BJ (cell line): Measurements from ENCODE around the gene FRMD3. TPM values are rescaled to one million over a fixed set of nuclear protein-coding genes. Genes with fewer than 3 reads are reported as not detected.

ENCODE experiments used
- CTCF ChIA-PET: fragments of 350-600 bp; formaldehyde crosslinking; extraction: SDS; loops from one replicate; lab custom pipeline; 2021; ENCODE audit warnings: antibody characterized with exemption, inconsistent platforms; lab: Yijun Ruan, JAX
- POLR2A ChIA-PET: fragments of 300-600 bp; sonication (Branson Sonifier 250); formaldehyde crosslinking; extraction: SDS; loops from one replicate; lab custom pipeline; 2021; ENCODE audit warnings: antibody characterized with exemption; lab: Charles Lee
- DNase-seq: peaks from one replicate; pipeline ENCODE4 v3.0.0-alpha.2; 2011; ENCODE audit warnings: low read depth
- H3K27me3 ChIP-seq: 2 replicates; pipeline ENCODE4 v1.6.0; 2011; ENCODE audit warnings: low read length; ENCODE audit not compliant: control insufficient read depth, insufficient read depth
- H3K36me3 ChIP-seq: 2 replicates; pipeline ENCODE4 v1.5.1; 2011; ENCODE audit warnings: low read length; ENCODE audit not compliant: control insufficient read depth, insufficient read depth
- H3K4me3 ChIP-seq: 2 replicates; pipeline ENCODE4 v1.5.1; 2011; ENCODE audit warnings: low read depth, mild to moderate bottlenecking, control low read depth, low read length
- polyA plus RNA-seq: library from polyadenylated mRNA; depleted of rRNA; stranded (reverse); fragments of >200 nt; gene quantifications from 2 replicates; pipeline ENCODE4 v1.2.3, GENCODE V29; 2011
- TF ChIP-seq, protein P1 (sequence below): IDR thresholded peaks from 2 replicates; pipeline ENCODE4 v1.5.1; 2011; ENCODE audit warnings: low read depth, mild to moderate bottlenecking, control low read depth, inconsistent platforms, low read length, moderate library complexity; ENCODE audit not compliant: insufficient read depth

Gene FRMD3
- polyA plus RNA-seq, 1 experiment: 0.10 TPM

DNA sequence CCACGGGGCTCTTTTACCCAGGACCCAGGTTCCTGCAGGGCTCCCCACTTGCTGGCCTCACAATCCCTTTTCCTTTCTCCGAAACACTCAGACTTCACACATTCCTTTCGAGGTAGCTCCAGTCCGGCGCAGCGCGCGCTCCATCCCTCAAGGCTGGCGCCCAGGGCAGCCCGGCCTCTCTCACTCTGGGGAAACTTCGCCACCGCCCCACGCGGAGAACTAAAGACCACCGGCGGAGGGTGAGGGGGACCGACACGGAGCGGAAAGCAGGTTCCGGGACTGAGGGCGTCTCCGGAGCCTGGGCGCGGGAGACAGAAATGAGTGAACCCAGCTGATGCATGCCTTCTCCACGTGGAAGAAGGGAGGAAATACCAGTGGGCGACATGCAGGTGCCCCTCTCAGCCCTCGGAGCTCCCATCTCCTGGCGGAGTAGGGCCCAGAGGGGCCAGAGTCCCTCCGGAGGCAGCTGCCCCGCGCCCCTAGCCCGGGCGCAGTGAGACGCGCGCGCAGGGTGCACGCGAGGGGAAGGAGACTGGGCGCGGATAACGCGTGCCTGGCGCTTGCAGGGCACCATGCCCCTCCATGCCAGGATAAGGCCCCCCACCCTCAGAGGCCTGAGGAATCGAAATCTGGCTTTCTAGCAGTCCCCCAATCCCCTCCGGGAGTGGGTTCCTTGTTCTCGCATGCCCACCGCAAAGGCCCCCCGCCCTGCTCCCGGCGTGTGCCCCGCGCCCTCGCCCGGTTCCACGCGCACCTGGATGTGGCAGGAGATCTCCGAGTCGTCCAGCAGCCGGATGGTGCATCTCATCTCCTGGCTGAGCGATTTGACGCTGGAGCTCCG, 650 bp downstream of the FRMD3 start:
- H3K36me3 ChIP-seq: no peaks in the 10 kb centered on the region
- ChIA-PET POLR2A (no interaction called here), CTCF (interaction anchor here (1.2 to 1.6 kb wide), 6 partner anchors 11 to 207 kb away, joined by 3 to 6 read pairs (median 4); no protein-coding TSS in a partner anchor)
- DNase-seq: no peak
- TF ChIP-seq, protein P1, sequence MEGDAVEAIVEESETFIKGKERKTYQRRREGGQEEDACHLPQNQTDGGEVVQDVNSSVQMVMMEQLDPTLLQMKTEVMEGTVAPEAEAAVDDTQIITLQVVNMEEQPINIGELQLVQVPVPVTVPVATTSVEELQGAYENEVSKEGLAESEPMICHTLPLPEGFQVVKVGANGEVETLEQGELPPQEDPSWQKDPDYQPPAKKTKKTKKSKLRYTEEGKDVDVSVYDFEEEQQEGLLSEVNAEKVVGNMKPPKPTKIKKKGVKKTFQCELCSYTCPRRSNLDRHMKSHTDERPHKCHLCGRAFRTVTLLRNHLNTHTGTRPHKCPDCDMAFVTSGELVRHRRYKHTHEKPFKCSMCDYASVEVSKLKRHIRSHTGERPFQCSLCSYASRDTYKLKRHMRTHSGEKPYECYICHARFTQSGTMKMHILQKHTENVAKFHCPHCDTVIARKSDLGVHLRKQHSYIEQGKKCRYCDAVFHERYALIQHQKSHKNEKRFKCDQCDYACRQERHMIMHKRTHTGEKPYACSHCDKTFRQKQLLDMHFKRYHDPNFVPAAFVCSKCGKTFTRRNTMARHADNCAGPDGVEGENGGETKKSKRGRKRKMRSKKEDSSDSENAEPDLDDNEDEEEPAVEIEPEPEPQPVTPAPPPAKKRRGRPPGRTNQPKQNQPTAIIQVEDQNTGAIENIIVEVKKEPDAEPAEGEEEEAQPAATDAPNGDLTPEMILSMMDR: no peak
- peaks cover 10% of the 10 kb centered on the region for H3K27me3 ChIP-seq
- H3K4me3 ChIP-seq: peak overlapping the region; percentile 57

DNA sequence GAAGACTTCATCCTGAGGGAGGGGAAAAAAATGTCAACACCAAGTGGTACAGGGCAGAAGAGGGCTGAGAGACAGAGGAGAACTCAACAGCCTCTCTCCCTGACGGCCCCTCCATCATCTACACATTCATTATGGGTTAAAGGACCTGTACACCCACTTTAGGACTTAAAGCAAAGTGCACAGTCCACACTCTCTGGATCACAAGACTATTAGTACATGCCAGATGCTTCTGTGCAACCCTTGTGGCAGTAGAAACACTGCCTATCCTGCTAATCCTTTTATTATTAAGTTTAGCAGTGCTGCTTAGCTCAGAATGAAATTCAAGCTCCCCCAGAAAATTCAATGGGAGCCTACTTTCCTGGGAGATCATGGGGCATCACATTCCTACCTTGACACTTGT, 1.9 kb downstream of the FRMD3 start:
- H3K27me3 ChIP-seq: peaks cover 10% of the 10 kb centered on the region
- H3K36me3 ChIP-seq: no peaks in the 10 kb centered on the region
- TF ChIP-seq, protein P1: no peak
- ChIA-PET CTCF (no interaction called here), POLR2A (no interaction called here)
- H3K4me3 ChIP-seq: no peak overlapping the region
- DNase-seq: no peak

DNA sequence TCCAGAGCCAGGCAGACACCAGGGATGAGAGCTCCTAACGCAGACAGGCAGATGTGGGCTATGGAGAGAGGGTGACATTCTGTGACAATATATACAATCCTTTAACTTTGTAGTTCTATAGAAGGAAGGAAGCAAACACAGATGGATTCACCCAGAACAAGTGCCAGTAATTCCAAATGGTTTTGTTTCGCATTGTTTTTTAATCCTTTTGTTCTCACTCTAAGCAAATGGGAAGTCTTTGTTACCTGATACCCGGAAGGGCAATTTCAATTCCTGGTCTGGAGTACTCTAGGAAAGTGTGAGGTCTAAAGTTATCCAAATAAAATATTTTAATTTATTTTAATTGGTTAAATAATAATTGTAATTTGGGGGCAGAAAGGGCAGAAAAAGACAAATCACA, 2.5 kb downstream of the FRMD3 start:
- POLR2A ChIA-PET: interaction anchor here (0.8 kb wide), 1 partner anchor 16 kb away, joined by 5 read pairs; no protein-coding TSS in a partner anchor
- Histone ChIP-seq H3K27me3 (peaks cover 10% of the 10 kb centered on the region), H3K36me3 (no peaks in the 10 kb centered on the region), H3K4me3 (no peak overlapping the region)
- CTCF ChIA-PET: interaction anchor here (0.7 to 1.7 kb wide), 3 partner anchors 8 to 201 kb away, joined by 3 to 9 read pairs (median 4); no protein-coding TSS in a partner anchor
- TF ChIP-seq, protein P1: no peak
- DNase-seq: no peak

DNA sequence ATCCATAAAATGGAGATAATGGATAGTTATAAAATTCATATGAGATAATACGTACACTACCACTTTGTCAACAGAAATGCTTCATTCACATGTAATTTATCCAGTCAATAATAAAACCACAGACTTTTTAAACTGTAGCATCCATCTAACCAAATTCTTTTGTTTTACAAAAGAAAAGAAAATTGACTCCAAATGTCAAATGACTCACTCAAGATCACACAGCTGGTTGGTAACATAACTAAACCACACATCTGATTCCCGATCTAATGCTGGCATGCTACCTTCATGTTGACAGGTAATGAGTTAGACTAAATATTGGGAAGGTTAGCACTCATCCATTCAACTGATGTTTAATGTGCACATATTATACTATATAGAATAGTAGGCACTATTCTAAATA, 4.9 kb downstream of the FRMD3 start:
- Histone ChIP-seq H3K36me3 (no peaks in the 10 kb centered on the region), H3K27me3 (peaks cover 7% of the 10 kb centered on the region), H3K4me3 (no peak overlapping the region)
- TF ChIP-seq, protein P1: no peak
- POLR2A ChIA-PET: no interaction called here
- no peak for DNase-seq
- CTCF ChIA-PET: no interaction called here

DNA sequence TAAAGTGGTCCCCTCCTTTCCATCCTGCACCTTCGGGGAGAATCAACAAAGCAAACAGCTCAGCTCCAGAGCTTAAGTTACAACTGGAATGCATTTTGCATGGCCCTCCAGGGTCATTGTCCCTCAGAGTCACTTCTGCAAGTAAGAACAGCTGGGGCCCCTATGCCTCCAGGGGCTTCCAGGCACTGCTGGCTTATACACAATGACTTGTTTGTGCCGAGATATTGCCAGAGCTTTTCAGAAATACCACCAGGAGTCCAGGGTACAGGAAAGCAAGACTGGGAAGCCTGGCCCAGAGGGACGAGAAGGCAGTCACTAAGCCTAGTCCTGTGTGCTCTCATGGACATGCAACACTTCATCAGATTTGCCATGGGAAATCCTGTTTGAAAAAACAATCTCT, 11.3 kb downstream of the FRMD3 start:
- ChIA-PET CTCF (interaction anchor here (1.1 kb wide), 1 partner anchor 11 kb away, joined by 6 read pairs; the partner anchor contains the start of gene FRMD3), POLR2A (no interaction called here)

More for the DNA sequence above, 11.3 kb downstream of the FRMD3 start:
- no peaks in the 10 kb centered on the region for H3K36me3 ChIP-seq
- no peak overlapping the region for H3K4me3 ChIP-seq
- H3K27me3 ChIP-seq: no peaks in the 10 kb centered on the region
- TF ChIP-seq, protein P1: no peak
- no peak for DNase-seq
